Stimulated activated memory B cell treated with anti-CD40 and anti-IgM and Interleukin-4, amounts not matched to agents 10 μg/mL and 1 μg/mL and 100 μg/mL, for 72 hours (primary cell): ENCODE results near the gene FHL2.
A peak's percentile ranks its signal among the peaks of the same experiment; 100 is the strongest.
"Not testable (repeated sequence)": the region's sequence is repeated elsewhere in the genome, so short reads cannot be mapped to it uniquely, and the experiment has no call there.

Experiments
- ATAC-seq: fragments of 150-1000 bp; cut with Tn5 transposase; 2 replicates; pipeline ENCODE4 v1.10.0; 2021
- H3K27ac Mint-ChIP-seq: one replicate; pipeline ENCODE4 v1.8.0; 2022; ENCODE audit warnings: mild to moderate bottlenecking, mixed read lengths
- H3K27me3 Mint-ChIP-seq: one replicate; pipeline ENCODE4 v1.8.0; 2022; ENCODE audit warnings: mixed read lengths
- H3K36me3 Mint-ChIP-seq: one replicate; pipeline ENCODE4 v1.8.0; 2022; ENCODE audit warnings: mixed read lengths
- H3K4me1 Mint-ChIP-seq: one replicate; pipeline ENCODE4 v1.8.0; 2022; ENCODE audit warnings: mixed read lengths
- H3K4me3 Mint-ChIP-seq: one replicate; pipeline ENCODE4 v1.8.0; 2022; ENCODE audit warnings: mild to moderate bottlenecking, moderate library complexity, mixed read lengths
- H3K9me3 Mint-ChIP-seq: one replicate; pipeline ENCODE4 v1.8.0; 2022; ENCODE audit warnings: mixed read lengths

Gene FHL2

DNA sequence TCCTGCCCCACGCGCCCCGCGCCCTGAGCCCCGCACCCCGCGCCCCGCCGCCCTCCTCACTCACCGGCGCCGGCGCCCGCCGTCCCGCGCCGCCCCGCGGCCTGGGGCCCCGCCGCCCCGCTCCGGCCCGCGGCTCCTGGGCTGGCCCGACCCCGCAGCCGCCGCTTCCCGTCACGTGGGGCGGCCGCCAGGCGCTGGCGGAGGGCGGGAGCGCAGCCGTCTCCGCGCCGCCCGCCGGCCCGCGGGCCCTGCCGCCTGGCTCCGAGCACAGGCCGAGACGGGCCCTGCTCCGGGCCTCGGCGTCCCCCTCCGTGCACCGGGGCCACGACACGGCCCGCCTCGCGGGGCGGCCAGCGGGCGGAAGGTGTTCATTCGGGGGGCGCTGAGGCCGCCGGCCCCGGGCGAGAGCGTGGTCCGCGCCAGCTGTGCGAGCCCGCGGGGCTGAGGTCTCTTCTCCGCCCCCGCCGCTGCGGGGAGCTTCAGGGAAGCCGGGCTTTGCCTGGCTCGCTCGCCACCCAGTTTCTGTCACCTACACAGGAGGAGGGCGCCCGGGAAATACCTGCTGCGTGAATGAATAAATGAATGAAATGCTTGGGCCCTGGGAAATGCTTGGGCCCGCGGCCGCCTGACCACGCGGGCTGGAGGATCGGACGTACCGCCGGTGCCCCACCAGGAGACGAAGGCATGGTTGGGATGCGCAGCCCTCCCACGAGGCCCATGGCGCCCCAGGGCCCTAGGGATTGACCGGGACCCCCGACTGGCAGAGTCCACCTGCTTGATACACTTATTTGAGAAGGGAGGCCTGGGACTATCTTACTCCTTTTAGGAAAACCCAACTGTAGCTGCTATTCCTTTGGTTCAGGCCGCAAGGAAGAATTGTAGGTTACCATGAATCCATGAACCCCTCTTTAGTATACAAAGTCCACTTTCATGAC is 69.0 kb downstream of the FHL2 start, which contains the start of gene TGFBRAP1:
TSS of gene TGFBRAP1 (minus strand) at position 175 of the 935 bp plus-strand sequence. CDS start 21,434 bp downstream, outside the sequence.
- ATAC-seq, result peak; percentile 94
- Mint-ChIP-seq H3K27me3 (no peaks in the 10 kb centered on the region), H3K4me3 (peak within 1 kb of the TSS; percentile 88), H3K4me1 (peaks cover 41% of the 10 kb centered on the region), H3K27ac (peak within 1 kb of the TSS; percentile 78), H3K9me3 (no peaks in the 10 kb centered on the region), H3K36me3 (peaks cover 6% of the 10 kb centered on the region)

DNA sequence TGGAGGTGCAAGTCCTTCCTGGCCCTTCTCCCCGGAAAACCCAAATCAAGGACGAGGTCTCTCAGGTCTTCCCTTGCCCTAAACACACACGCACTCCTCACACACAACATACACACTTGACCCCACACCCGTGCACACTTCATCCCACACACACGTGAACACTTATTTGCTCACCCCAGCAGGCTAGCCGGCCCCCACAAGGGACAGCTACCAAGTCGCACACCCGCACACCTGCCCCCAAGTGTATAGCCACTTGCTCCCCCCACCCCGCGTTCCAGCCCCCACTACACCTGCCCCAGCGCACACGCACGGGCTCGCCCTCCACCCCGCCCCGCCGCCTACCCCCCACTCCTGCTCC is 69.7 kb downstream of the FHL2 start:
- no peaks in the 10 kb centered on the region for H3K27me3 Mint-ChIP-seq

DNA sequence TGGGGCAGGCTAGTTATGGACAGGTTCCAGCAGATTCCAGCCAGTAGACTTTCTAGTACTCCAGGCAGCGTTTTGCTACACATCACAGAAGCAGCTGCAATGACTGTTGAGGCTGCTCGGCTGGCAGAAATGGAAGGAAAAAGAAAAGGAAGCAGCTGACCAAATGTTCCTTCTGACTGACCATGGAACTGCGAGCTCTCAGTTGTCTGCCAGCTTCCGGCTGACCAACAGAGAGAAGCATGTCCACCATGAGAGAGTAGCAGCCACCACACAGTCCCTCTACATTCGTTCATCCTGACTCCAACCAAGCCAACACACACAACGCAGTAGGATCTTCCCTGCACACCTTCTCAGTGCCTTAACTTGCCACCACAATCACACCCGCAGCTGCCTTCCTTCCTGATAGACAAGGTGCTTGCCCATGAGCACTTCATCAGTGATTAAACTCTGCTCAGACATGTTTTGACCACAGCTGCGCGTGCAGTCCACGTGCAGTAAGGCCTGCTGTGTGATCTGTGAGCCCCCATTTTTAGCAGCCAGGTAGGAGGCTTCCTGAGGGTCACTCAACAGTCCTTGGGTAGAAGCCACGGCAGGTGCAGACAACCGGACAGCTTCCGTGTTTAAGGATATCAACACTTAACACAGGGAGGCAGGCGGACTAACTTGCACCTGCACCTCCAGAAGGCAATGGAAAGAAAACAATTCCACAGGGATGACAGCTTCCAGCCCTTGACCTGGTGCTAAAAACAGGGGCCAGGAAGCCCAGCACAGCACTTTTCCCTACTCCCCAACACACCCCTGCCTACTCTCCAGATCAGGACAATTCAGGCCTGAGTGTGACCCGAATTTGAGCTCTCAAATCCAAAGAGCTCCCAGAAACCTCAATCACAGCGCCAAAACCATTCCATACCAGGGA is 70.3 kb downstream of the FHL2 start:
- Mint-ChIP-seq H3K4me1 (peaks cover 54% of the 10 kb centered on the region), H3K27ac (peak overlapping the region; percentile 78), H3K36me3 (peaks cover 10% of the 10 kb centered on the region), H3K9me3 (no peaks in the 10 kb centered on the region), H3K27me3 (no peaks in the 10 kb centered on the region), H3K4me3 (peak overlapping the region; percentile 79)
- ATAC-seq, result peak; percentile 18

More for the DNA sequence above, 69.7 kb downstream of the FHL2 start:
- no peaks in the 10 kb centered on the region for H3K9me3 Mint-ChIP-seq
- H3K36me3 Mint-ChIP-seq, result peaks cover 10% of the 10 kb centered on the region
- ATAC-seq, result peak; percentile 57
- H3K27ac Mint-ChIP-seq, result peak overlapping the region; percentile 78
- H3K4me3 Mint-ChIP-seq, result peak overlapping the region; percentile 79
- peaks cover 47% of the 10 kb centered on the region for H3K4me1 Mint-ChIP-seq

DNA sequence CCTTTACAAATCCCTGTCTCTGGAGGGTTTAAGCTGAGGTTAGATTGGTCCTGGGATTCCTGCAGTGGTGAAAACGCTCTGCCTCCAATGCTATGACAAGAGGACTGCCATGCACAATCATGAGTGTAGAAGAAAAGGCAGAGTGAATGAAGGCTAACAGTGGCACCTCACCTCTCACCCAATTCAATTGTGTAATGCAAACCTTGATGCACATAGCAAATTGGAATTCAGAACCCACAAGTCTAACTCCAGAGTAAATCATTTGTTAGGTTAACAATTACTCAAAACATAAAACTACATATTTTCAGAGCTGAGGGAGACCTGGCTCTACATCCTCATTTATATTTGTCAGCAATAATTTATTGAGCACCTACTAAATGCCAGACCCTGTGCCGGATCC is 71.2 kb downstream of the FHL2 start:
- peaks cover 13% of the 10 kb centered on the region for H3K36me3 Mint-ChIP-seq
- H3K4me1 Mint-ChIP-seq, result peaks cover 62% of the 10 kb centered on the region
- no peaks in the 10 kb centered on the region for H3K27me3 Mint-ChIP-seq
- ATAC-seq, result no peak
- H3K27ac Mint-ChIP-seq, result peak overlapping the region; percentile 78
- no peaks in the 10 kb centered on the region for H3K9me3 Mint-ChIP-seq
- peak overlapping the region; percentile 79 for H3K4me3 Mint-ChIP-seq

DNA sequence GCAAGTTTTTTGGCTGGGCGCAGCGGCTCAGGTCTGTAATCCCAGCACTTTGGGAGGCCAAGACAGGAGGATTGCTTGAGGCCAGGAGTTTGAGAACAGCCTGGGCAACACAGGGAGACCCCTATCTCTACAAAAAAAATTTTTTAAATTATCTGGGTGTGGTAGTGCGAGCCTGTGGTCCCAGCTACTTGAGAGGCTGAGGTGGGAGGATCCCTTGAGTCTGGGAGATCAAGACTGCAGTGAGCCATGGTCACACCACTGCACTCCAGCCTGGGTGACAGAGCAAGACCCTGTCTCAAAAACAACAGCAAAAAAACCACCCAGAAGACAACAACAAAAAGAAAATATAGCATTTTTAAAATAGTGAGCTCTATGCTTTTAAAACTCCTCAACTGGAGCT is 71.6 kb downstream of the FHL2 start:
- H3K9me3 Mint-ChIP-seq, H3K4me3 Mint-ChIP-seq, ATAC-seq, H3K27me3 Mint-ChIP-seq: not testable (repeated sequence)
- Mint-ChIP-seq H3K4me1 (peaks cover 66% of the 10 kb centered on the region), H3K36me3 (peaks cover 16% of the 10 kb centered on the region), H3K27ac (peak overlapping the region; percentile 78)

DNA sequence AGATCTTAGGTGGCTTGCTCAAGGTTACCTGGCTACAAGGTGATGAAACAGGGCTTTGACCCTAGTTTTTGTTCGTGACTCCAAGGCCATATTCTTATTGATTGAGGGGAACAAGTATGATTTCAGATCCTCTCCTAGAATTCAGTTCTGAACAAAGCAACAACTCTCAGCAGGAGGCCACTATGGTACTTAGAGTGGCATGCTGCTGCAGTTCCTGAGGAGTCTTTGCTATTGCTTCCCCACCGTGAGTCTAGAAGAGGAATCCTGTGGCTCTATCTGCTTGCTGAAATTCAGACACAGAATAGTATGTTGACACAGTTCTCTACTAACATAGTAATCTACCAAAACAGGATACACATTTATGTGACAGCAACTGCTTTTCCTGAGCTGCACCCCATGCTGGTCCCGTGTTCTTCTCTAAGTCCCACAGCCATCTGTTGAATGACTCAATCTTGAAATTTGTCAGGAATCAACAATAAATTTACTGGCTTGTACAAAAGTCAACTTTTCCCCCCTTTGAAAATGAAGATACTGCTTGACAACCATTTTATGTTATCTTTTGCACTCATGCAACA is 73.4 kb downstream of the FHL2 start:
- no peak overlapping the region for H3K27ac Mint-ChIP-seq
- ATAC-seq, result no peak
- no peaks in the 10 kb centered on the region for H3K9me3 Mint-ChIP-seq
- no peaks in the 10 kb centered on the region for H3K27me3 Mint-ChIP-seq
- H3K4me1 Mint-ChIP-seq, result peaks cover 61% of the 10 kb centered on the region
- no peak overlapping the region for H3K4me3 Mint-ChIP-seq
- H3K36me3 Mint-ChIP-seq, result peaks cover 16% of the 10 kb centered on the region

DNA sequence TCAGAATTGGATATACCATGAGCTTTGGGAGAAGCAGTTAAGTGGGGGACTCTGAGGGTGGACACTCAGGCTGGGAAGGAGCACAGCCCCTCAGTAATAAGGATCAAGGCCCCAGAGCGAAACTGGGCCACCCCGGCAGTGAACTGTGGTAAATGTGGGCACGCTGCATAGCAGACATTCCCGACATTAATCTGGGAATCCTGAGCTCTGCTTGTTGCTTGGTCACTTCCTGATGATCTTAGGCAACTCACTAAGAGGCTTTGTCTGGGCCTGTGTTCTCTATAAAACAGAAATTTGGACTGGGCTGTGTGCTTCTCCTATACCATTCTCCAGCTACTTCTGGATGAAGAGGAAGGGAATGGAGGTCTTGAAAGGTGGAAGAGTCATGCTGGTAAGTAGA is 74.1 kb downstream of the FHL2 start:
- Mint-ChIP-seq H3K9me3 (no peaks in the 10 kb centered on the region), H3K4me3 (no peak overlapping the region), H3K4me1 (peaks cover 61% of the 10 kb centered on the region), H3K27me3 (no peaks in the 10 kb centered on the region), H3K36me3 (peaks cover 16% of the 10 kb centered on the region), H3K27ac (no peak overlapping the region)
- no peak for ATAC-seq

DNA sequence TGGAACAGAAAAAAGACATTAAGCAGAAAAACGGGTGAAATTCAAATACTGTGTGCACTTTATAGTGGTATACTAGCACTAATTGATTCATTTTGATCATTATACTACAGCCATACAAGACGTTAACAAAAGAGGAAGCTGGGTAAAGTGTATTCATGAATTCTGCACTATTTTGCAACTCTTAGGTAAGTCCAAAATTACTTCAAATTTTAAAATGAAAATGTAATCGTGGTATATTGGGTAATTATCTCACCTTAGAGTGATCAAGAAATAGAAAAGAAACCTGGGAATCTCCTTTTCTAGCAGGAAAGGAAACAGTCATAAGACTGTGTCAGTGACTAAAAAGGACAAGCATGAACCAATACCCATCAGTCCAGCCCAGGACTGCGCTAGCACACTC is 74.8 kb downstream of the FHL2 start:
- Mint-ChIP-seq H3K9me3 (no peaks in the 10 kb centered on the region), H3K27me3 (no peaks in the 10 kb centered on the region), H3K4me3 (no peak overlapping the region), H3K36me3 (peaks cover 16% of the 10 kb centered on the region), H3K27ac (no peak overlapping the region), H3K4me1 (peaks cover 58% of the 10 kb centered on the region)
- no peak for ATAC-seq

DNA sequence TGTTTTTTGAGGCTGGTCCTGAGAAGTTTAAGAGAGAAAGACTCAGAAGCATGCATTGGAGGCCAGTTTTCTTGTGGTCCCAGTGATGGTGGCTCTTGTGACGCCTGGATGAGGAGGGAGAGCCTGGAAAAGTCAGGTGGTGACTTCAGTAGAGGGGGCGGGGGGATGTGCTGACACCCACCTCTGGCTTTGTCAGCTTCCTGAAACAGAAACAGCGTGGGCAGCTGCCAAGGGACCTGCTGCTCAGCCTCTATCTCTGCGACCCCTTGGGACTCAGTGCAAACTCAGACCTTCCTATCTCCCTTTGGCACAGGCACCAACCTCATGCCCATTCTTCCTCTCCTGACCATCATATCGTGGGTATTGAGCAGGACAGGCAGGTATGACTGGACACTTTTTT is 75.7 kb downstream of the FHL2 start:
- H3K27ac Mint-ChIP-seq, result peak overlapping the region; percentile 14
- no peak overlapping the region for H3K4me3 Mint-ChIP-seq
- H3K9me3 Mint-ChIP-seq, result no peaks in the 10 kb centered on the region
- no peak for ATAC-seq
- no peaks in the 10 kb centered on the region for H3K27me3 Mint-ChIP-seq
- H3K4me1 Mint-ChIP-seq, result peaks cover 54% of the 10 kb centered on the region
- peaks cover 21% of the 10 kb centered on the region for H3K36me3 Mint-ChIP-seq

DNA sequence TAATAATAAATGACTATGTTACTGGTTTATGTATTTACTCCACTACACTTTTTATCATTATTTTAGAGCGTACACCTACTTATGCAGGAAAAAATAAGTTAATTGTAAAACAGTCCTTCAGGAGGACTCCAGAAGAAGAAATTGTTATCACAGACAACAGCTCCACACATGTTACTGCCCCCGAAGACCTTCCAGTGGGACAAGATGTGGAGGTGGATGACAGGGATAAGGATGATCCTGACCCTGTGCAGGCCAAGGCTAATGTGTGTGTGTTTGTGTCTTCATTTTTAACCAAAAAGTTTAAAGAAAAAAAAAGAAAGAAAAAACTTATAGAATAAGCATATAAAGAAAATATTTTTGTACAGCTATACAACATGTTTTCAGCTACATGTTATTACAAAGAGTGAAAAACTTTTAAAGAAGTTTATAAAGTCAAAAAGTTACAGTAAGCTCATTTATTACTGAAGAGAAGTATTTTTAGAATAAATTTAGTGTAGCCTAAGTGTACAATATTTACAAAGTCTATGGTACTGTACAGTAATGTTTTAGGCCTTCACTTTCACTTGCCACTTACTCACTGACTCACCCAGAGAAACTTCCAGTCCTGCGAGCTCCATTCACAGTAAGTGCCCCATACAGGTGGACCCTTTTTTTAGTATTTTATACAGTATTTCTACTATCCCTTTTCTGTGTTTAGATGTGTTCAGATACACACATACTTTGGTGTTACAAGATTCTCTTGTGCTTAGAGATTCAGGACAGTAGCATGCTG is 76.8 kb downstream of the FHL2 start:
- Mint-ChIP-seq H3K27me3 (no peaks in the 10 kb centered on the region), H3K36me3 (peaks cover 28% of the 10 kb centered on the region), H3K4me3 (no peak overlapping the region), H3K9me3 (no peaks in the 10 kb centered on the region), H3K27ac (no peak overlapping the region), H3K4me1 (peaks cover 51% of the 10 kb centered on the region)
- ATAC-seq, result no peak

DNA sequence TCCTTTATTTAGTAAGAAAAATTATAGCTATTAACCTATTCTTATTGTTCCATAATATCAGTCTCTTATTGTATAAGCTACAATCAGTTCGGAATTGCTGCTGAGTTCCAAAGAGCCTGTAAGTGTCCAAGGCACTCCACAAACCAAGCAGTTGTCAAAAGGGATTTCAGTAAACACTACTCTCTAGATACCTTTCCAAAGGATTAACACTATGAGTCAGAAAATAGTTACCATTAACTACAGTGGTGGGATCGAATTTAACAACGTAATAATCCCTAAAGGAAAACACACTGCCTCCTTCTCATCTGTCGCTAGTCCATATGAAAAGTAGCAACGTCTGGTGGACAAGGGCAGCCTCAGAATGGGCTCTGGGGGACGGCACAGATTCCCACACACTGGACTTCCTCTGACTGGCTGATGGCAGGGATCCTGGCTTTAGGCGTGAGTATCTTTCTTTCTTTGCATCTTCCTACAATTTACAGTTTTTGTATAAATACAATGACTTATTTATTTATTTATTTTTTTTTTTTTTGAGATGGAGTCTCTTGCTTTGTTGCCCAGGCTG is 78.1 kb downstream of the FHL2 start:
- no peak overlapping the region for H3K27ac Mint-ChIP-seq
- no peak for ATAC-seq
- H3K9me3 Mint-ChIP-seq, result no peaks in the 10 kb centered on the region
- no peaks in the 10 kb centered on the region for H3K27me3 Mint-ChIP-seq
- no peak overlapping the region for H3K4me3 Mint-ChIP-seq
- peaks cover 54% of the 10 kb centered on the region for H3K4me1 Mint-ChIP-seq
- H3K36me3 Mint-ChIP-seq, result peaks cover 28% of the 10 kb centered on the region

DNA sequence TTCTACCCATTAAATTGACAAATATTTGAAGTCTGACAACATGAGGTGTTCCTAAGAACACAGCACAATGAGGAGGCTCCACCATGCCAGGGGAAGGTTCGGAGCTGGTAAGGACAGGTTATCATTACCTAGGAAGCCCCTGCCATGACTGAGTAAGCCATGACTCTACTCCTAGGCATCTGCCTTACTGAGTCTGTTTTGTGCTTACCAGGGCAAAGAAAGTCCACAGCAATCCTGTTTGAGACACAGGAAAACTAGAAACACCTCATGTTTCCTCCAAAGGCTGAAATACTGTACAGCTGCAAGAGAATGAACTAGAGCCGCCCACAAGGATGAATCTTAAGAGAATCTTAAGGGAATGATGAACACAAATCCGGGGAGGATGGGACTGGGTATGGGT is 80.9 kb downstream of the FHL2 start:
- Mint-ChIP-seq H3K9me3 (no peaks in the 10 kb centered on the region), H3K4me3 (no peak overlapping the region), H3K27ac (no peak overlapping the region), H3K36me3 (peaks cover 17% of the 10 kb centered on the region), H3K27me3 (no peaks in the 10 kb centered on the region), H3K4me1 (peaks cover 54% of the 10 kb centered on the region)
- ATAC-seq, result no peak

DNA sequence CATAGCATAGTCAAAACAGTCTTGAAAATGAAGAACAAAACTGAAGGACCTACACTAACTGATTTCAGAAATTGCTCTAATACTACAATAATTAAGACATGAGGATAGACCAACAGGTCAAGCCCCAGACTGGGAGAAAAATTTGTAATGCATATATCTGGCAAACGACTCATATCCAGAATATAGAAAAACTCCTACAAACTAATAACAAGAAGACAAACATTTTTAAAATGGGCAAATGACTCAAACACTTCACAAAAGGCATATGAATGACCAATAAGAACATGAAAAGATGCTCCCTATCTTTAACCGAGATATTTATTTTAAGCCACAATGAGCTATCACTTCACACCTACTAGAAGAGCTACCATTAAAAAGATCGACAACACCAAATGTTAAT is 83.5 kb downstream of the FHL2 start:
- Mint-ChIP-seq H3K36me3 (peaks cover 16% of the 10 kb centered on the region), H3K4me1 (peaks cover 54% of the 10 kb centered on the region), H3K4me3 (no peak overlapping the region)

DNA sequence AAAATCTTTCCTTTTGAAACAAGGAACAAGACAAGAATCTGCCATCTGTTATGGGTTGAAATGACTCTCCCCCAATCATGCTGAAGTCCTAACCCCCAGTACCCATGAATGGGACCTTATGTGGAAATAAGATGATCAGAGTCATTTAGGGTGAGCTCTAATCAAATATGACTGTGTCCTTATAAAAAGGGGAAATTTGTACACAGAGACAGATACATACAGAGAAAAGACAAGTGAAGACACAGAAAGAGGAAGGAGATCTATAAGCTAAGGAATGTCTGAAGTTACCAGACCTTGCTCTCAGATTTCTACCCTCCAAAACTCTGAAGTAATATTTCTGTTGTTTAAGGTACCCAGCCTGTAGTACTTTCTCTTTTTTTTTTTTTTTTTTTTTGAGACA is 85.0 kb downstream of the FHL2 start:
- Mint-ChIP-seq H3K4me1 (peaks cover 52% of the 10 kb centered on the region), H3K9me3 (peaks cover 3% of the 10 kb centered on the region), H3K36me3 (peaks cover 18% of the 10 kb centered on the region), H3K27ac (peak overlapping the region; percentile 37), H3K4me3 (no peak overlapping the region), H3K27me3 (no peaks in the 10 kb centered on the region)
- peak; percentile 87 for ATAC-seq

More for the DNA sequence above, 83.5 kb downstream of the FHL2 start:
- H3K9me3 Mint-ChIP-seq, result peaks cover under 1% of the 10 kb centered on the region
- ATAC-seq, result no peak
- no peak overlapping the region for H3K27ac Mint-ChIP-seq
- no peaks in the 10 kb centered on the region for H3K27me3 Mint-ChIP-seq
